Nucleus accumbens (tissue), 56 donors: ENCODE results near the gene MAP1LC3A.

Experiments used
- DNase-seq, 56 donors: peaks; one replicate each; lab custom pipeline; 2025; lab: John Stamatoyannopoulos, UW

Gene MAP1LC3A

DNA sequence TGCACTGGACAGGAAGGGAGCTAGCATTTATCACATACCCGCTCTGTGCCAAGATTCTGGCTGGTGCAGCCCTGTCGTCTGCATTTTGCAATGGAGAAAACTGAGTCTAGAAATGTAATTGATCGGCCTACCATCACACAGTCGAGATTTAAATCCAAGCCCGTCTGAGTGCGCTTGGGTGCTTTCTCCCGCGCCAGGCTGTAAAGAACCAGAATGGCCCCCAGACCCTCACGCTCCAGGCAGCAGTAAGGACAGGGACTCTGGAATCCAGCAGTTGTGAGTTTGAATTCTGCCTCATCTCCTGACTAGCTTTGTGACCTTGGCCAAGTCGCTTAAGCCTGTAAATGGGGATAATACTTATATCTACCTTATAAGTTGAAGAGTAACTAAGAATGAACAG, 31.5 kb upstream of the MAP1LC3A start:
- no peak for DNase-seq

GRCh38 chr20:34528921-34529297, 29.6 kb upstream of the MAP1LC3A start:
- DNase-seq = peak in 26 of 56 donors; percentile 10 to 76 (median 38)

- DNase-seq = no peak
These were observed 28.8 kb upstream of the MAP1LC3A start for GRCh38 chr20:34529742-34530141.

DNA sequence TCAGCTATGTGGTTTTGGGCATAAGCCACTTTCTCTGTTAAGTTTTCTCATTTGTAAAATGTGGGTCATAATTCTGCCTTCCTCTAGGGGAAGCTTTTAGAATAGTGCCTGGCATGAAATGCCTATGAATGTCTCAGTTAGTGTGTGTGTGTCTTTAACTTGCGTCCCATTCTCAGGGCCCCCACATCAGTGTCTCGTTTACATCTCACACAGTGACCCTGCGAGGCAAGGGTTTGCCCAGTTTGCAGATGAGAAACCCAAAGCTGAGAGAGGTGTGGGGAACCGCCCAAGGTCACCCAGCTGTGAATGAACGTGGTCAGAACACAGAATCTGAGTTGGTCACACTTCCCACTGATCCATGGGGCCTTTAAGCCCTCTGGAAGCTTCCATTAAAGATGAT, 28.2 kb upstream of the MAP1LC3A start:
- DNase-seq = no peak

DNA sequence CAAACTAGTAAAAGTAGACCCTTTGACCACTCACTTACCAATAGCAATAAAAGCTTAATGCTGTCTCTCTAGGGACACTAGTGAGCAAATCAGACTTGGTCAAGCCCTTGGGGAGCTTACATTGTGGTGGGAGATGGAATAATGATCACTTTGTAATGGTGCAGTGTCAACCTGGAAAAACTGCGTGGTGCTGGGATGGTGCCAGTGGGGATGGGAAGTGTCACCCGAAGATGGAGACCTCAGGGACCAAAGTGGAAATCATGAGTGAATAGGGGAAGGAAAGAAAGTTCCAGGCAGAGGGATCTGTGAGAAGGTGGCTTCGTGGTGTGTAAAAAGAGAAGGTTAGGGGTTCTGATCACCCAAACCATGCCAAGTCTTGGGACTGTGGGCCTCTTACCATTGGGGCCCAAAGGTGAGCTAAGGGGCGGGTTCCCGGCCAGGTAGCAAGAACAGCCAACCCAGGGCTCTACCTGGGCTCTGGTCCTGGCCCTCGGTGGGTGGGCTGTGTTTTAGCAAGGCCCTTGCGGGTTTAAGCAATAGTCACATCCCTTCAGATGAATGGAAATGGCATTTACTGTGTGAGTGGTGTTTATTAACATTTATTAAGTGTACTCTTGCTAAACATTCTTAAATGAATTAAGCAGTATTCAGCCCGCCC, 26.8 kb upstream of the MAP1LC3A start:
- DNase-seq = no peak

- no peak for DNase-seq
These were observed 26.2 kb upstream of the MAP1LC3A start for GRCh38 chr20:34532320-34532719.

DNA sequence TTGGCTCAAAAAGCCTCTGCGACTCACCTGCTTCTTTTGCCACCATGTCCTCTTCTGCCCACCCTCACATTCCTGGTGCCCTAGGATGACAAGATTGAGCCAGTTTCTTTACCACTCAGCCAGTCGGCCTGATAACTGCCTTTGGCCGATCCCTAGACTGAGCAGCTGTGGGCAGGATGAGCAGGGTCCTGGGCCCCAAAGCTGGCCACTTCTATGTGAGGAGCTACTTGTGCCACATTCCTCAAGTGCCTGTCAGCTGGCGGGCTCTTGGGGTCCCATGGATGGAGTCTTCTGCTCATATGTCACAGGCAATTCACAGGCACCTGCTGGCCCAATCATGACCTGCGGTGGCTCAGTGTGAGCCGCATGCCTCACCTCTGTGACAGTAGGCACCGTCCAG, 25.8 kb upstream of the MAP1LC3A start:
- DNase-seq = no peak

- no peak for DNase-seq
These were observed 23.9 kb upstream of the MAP1LC3A start for GRCh38 chr20:34534391-34535165.

DNA sequence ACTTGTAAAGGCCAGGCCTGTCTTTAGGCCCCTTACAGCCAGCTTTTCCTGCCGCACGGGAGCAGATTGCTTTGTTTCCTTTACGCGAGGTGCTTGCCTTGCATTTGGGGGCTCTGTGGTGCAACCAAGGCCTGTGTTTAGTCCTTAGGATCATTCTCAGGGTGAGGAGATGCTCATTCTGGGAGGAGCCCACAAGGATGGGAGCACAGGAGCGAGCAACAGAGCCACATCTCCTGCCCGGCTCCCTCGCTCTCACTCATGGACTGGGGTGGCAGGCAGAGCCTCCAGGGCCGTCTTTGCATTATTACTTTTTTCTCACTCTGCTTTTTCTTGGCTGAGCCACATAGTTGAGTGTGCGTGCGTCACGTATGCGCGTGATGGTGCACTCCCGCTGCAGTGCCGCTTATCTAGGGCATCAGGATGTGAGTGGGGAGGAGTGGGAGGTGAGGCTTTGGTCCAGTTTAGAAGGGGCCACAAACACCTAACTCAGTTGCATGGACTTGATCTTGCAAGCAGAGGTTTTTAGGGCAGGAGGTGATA, 23.1 kb upstream of the MAP1LC3A start:
- no peak for DNase-seq

DNA sequence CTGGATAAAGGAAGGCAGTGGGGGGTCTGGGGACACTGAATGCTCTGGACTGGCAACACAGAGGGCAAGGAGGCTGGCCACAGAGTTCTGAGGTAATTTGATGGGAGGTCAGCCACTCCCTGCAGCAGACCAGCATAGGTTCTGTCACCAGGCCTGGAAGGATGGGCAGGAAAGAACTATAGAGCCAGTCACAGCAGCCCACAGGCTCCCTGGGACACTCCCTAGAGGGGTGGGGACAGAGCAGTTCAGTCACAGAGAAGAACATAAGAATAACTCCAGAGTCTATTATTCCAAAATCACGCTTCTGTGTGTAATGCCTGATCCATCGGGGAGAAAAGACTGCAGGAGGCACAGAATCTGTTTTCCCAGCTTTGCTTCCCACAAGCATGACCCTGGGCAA, 22.7 kb upstream of the MAP1LC3A start:
- no peak for DNase-seq

- peak in 37 of 56 donors; percentile 14 to 78 (median 43) for DNase-seq
These were observed 21.6 kb upstream of the MAP1LC3A start for GRCh38 chr20:34536798-34537394.

- DNase-seq = no peak
These were observed 20.9 kb upstream of the MAP1LC3A start for GRCh38 chr20:34537651-34538050.

DNA sequence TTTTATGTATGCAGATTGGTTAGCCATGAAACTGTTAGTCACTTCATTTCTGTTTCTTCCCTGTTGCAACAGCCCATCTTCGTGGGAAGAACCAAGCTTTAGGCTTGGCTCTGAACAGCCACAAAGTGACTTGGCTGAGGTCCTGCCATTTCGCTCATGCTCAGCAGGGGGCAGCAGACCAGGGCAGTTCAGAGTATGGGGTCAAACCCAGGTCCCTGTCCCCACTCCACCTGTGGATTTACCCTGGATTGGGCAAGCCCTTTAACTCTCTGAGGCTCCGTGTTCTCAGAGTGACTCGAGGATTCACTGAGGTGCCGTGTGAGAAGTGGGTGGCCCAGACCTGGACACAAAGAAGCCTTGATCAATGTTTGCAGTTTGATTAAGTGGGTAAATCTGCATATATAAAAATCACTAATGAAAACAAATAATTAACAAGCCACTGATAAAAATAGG, 19.8 kb upstream of the MAP1LC3A start:
- peak in 25 of 56 donors; percentile 8 to 67 (median 24) for DNase-seq

DNA sequence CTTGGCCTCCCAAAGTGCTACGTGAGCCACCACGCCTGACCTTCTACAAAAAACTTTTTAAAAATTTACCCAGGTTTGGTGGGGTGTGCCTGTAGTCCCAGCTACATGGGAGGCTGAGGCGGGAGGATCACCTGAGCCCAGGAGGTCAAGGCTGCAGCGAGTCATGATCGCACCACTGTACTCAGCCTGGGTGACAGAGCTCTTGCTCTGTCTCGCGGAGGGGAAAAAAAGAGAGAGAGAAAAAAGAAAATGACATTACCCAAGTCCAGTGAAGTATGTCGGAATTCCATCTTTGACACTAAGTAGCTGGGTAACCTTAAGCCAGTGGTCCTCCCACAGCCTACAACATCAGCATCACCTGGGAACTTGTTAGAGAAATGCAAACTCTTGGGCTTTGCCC, 18.8 kb upstream of the MAP1LC3A start:
- no peak for DNase-seq

- no peak for DNase-seq
These were observed 17.8 kb upstream of the MAP1LC3A start for GRCh38 chr20:34540596-34541263.

GRCh38 chr20:34541264-34541901, 17.1 kb upstream of the MAP1LC3A start:
- no peak for DNase-seq

GRCh38 chr20:34541917-34542316, 16.6 kb upstream of the MAP1LC3A start:
- DNase-seq = no peak

DNA sequence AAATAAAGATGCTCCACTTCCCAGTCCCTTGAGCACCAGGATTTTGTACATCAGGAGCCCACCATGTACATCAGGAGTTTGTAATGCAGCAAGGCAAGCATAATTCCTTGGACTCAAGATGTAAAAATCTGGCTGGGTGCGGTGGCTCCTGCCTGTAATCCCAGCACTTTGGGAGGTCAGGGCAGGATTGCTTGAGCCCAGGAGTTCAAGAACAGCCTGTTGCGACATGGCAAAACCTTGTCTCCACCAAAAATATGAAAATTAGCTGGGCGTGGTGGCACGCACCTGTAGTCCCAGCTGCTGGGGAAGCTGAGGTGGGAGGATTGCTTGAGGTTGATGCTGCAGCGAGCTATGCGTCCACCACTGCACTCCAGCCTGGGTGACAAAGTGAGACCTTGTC, 16.1 kb upstream of the MAP1LC3A start:
- no peak for DNase-seq

DNA sequence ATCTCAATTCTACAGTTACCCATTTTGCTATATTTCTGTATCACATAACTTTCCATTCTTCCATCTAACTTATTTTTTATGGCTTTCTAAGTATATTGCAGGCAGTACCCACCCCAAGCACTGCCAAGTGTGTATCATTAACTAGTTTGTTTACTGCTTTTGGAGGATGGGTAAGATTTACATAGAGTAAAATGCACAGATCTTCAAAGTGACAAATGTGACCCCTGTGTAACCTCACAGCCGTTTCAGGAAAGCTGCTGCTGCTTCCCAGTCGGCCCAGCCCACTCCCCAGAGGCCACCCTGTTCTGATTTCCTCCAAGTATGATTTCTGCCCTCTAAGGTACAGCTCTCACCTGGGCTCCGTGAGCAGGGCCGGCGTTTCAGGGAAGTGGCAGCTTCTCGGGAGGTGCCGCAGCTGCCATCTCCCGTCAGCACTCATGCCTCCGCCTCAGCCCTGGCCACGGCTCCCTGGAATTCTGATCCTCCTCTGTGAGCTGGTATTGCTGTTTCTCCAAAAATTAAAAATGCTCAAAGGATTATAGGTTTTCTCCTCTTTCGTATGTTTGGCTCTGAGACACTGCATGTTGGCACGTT, 15.0 kb upstream of the MAP1LC3A start:
- no peak for DNase-seq
